ENCODE results near the gene CDK16. TPM values are rescaled to one million over a fixed set of nuclear protein-coding genes. Genes with fewer than 3 reads are reported as not detected.

CDK16 gene
- total and polyA plus RNA-seq, 2 donors (not counting 3 experiments of a cell fraction or from before 2014, with no cell fraction given), result 99.9 to 149 TPM

DNA sequence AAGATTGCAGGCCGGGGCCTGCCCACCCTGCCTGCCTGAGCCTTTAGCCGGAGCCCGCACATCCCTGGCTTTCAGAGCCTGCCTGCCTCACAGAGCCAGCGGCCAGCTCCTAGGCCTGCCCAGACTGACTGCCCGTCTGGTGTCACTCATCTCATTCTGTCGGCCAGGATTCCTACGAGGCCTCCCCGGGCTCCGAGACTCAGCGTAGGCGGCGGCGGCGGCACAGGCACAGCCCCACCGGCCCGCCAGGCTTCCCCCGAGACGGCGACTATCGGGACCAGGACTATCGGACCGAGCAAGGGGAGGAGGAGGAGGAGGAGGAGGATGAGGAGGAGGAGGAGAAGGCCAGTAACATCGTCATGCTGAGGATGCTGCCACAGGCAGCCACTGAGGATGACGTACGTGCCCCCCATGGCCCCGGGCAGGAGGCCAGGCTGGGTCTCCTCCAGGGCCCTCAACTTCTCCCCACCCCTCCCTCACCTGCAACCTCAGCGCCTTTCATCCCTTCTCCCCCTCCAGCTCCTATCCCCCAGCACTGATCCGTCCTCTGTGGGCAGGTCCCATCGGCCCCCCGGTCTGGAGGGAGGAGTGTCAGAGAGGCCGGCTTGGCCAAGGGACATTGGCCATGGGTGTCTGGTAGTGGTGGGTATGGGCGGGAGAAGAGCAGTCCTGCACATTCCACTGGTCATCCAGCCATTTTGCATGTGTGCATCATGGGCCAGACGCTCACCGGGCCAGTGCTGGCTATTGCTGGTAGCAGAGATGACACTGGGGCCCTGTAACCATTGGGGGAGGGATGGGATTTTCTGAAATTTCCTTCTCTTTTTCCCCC is 47.4 kb upstream of the CDK16 start:
- CTCF ChIA-PET, result no interaction called here
- H2AFZ ChIP-seq (ENCODE audit: low read depth, low read length), result no peak overlapping the region
- DNase-seq (ENCODE audit: low read depth, low spot score), result no peak
- H3K79me2 ChIP-seq (ENCODE audit: control insufficient read depth, insufficient read depth, low read length), result peaks cover 2% of the 10 kb centered on the region
- no TSS peak for BruUV-seq (replicated peaks)
- peaks cover 0 to 42% of the 10 kb centered on the region in 2 experiments for H3K36me3 ChIP-seq (ENCODE audit: control insufficient read depth in 2 of 2, extremely low read depth in 1 of 2, insufficient read depth in 2 of 2, low read length in 2 of 2)
- no peak overlapping the region for H3K9ac ChIP-seq (replicated peaks; ENCODE audit: extremely low read depth, insufficient read depth, low read length)
- intact Hi-C loops (cut with micrococcal nuclease), result no loop called here
- no peaks in the 10 kb centered on the region for H3K4me1 ChIP-seq (ENCODE audit: control insufficient read depth, extremely low read depth, insufficient read depth, low read length)
- H3K9me3 ChIP-seq (replicated peaks; ENCODE audit: control insufficient read depth, insufficient read depth, low read length), result no peaks in the 10 kb centered on the region
- H3K4me2 ChIP-seq (ENCODE audit: insufficient read depth, low read length), result no peak overlapping the region
- no peaks in the 10 kb centered on the region for H4K20me1 ChIP-seq (replicated peaks; ENCODE audit: control insufficient read depth, extremely low read depth, insufficient read depth, low read length)
- POLR2A ChIA-PET, result no interaction called here
- dilution Hi-C loops (cut with MboI; ENCODE audit: extremely low pct_ligation_motif_present, low sequenced_read_pairs), result no loop called here
- TF ChIP-seq MYC (IDR thresholded peaks at IDR 0.05; ENCODE audit: low read depth, low read length) (no peak), POLR2AphosphoS5 (IDR thresholded peaks at IDR 0.05; ENCODE audit: insufficient read depth, low read depth, low read length) (no peak), POLR2A (IDR thresholded peaks at IDR 0.05; ENCODE audit: low read depth, low read length) (no peak), EZH2 (IDR thresholded peaks at IDR 0.05; ENCODE audit: borderline replicate concordance, low read depth, low read length, severe bottlenecking) (no peak), JUN (IDR thresholded peaks at IDR 0.05; ENCODE audit: borderline replicate concordance, insufficient read depth, insufficient read length, low read depth) (no peak), GATA2 (IDR thresholded peaks at IDR 0.05; ENCODE audit: insufficient read depth, insufficient read length, low read depth, low read length) (no peak)
- TF ChIP-seq, protein P1, sequence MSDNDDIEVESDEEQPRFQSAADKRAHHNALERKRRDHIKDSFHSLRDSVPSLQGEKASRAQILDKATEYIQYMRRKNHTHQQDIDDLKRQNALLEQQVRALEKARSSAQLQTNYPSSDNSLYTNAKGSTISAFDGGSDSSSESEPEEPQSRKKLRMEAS (IDR thresholded peaks at IDR 0.05; ENCODE audit: insufficient read depth, insufficient read length), result no peak
- H3K4me3 ChIP-seq (replicated peaks in 1 of 3; ENCODE audit: insufficient read depth in 1 of 3, low read depth in 1 of 3, low read length in 3 of 3), result no peak overlapping the region
- no peak for FAIRE-seq
- no peaks in the 10 kb centered on the region for H3K9me1 ChIP-seq (replicated peaks; ENCODE audit: control insufficient read depth, extremely low read depth, insufficient read depth, low read length)
- no peaks in the 10 kb centered on the region for H3K27me3 ChIP-seq (ENCODE audit: control insufficient read depth in 2 of 2, insufficient read depth in 2 of 2, low read length in 2 of 2)
- no peak overlapping the region for H3K27ac ChIP-seq (ENCODE audit: insufficient read depth, low read depth, low read length)

DNA sequence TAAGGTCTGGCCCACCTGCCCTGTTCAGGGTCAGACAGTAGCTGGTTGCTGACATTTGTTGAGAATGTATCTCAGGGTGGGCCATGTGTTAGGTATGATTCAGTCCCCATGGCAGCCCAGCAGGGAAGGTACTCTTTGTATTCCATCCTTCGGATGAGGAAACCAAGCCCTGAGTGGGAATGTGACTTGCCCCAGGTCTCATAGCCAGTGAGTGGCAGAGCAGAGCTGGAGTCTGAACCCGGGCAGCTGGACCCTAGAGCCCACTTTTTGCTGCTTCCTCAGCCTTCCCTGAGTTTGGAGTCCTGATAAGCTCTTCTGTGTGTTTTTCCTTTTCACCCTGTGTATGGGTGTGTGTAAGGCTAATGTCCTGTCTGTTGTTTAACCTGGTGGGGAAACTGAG is 46.5 kb upstream of the CDK16 start:
- Histone ChIP-seq H2AFZ (ENCODE audit: low read depth, low read length) (no peak overlapping the region), H3K9me3 (replicated peaks; ENCODE audit: control insufficient read depth, insufficient read depth, low read length) (no peaks in the 10 kb centered on the region)
- dilution Hi-C loops (cut with MboI; ENCODE audit: extremely low pct_ligation_motif_present, low sequenced_read_pairs), result no loop called here

More for the DNA sequence above, 46.5 kb upstream of the CDK16 start:
- no TSS peak for BruUV-seq (replicated peaks)
- Histone ChIP-seq H3K4me3 (replicated peaks in 1 of 3; ENCODE audit: insufficient read depth in 1 of 3, low read depth in 1 of 3, low read length in 3 of 3) (no peak overlapping the region), H3K4me2 (ENCODE audit: insufficient read depth, low read length) (no peak overlapping the region), H3K27me3 (ENCODE audit: control insufficient read depth in 2 of 2, insufficient read depth in 2 of 2, low read length in 2 of 2) (no peaks in the 10 kb centered on the region), H3K36me3 (ENCODE audit: control insufficient read depth in 2 of 2, extremely low read depth in 1 of 2, insufficient read depth in 2 of 2, low read length in 2 of 2) (peaks cover 0 to 48% of the 10 kb centered on the region in 2 experiments), H3K4me1 (ENCODE audit: control insufficient read depth, extremely low read depth, insufficient read depth, low read length) (no peaks in the 10 kb centered on the region), H3K9ac (replicated peaks; ENCODE audit: extremely low read depth, insufficient read depth, low read length) (no peak overlapping the region), H3K79me2 (ENCODE audit: control insufficient read depth, insufficient read depth, low read length) (no peaks in the 10 kb centered on the region), H4K20me1 (replicated peaks; ENCODE audit: control insufficient read depth, extremely low read depth, insufficient read depth, low read length) (no peaks in the 10 kb centered on the region), H3K9me1 (replicated peaks; ENCODE audit: control insufficient read depth, extremely low read depth, insufficient read depth, low read length) (no peaks in the 10 kb centered on the region), H3K27ac (ENCODE audit: insufficient read depth, low read depth, low read length) (no peak overlapping the region)
- no peak for TF ChIP-seq EZH2 (IDR thresholded peaks at IDR 0.05; ENCODE audit: borderline replicate concordance, low read depth, low read length, severe bottlenecking)
- TF ChIP-seq POLR2AphosphoS5 (IDR thresholded peaks at IDR 0.05; ENCODE audit: insufficient read depth, low read depth, low read length), result no peak
- TF ChIP-seq FOS (IDR thresholded peaks at IDR 0.05; ENCODE audit: borderline replicate concordance, insufficient read depth, low read length), result no peak
- TF ChIP-seq, protein P2, sequence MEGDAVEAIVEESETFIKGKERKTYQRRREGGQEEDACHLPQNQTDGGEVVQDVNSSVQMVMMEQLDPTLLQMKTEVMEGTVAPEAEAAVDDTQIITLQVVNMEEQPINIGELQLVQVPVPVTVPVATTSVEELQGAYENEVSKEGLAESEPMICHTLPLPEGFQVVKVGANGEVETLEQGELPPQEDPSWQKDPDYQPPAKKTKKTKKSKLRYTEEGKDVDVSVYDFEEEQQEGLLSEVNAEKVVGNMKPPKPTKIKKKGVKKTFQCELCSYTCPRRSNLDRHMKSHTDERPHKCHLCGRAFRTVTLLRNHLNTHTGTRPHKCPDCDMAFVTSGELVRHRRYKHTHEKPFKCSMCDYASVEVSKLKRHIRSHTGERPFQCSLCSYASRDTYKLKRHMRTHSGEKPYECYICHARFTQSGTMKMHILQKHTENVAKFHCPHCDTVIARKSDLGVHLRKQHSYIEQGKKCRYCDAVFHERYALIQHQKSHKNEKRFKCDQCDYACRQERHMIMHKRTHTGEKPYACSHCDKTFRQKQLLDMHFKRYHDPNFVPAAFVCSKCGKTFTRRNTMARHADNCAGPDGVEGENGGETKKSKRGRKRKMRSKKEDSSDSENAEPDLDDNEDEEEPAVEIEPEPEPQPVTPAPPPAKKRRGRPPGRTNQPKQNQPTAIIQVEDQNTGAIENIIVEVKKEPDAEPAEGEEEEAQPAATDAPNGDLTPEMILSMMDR (IDR thresholded peaks at IDR 0.05; ENCODE audit: extremely low read depth in 1 of 2, insufficient read depth in 1 of 2, low read depth in 1 of 2, low read length in 2 of 2), result no peak
- TF ChIP-seq GATA2 (IDR thresholded peaks at IDR 0.05; ENCODE audit: insufficient read depth, insufficient read length, low read depth, low read length), result no peak
- TF ChIP-seq MYC (IDR thresholded peaks at IDR 0.05; ENCODE audit: low read depth, low read length), result no peak
- TF ChIP-seq, protein P1 (IDR thresholded peaks at IDR 0.05; ENCODE audit: insufficient read depth, insufficient read length), result no peak
- no peak for TF ChIP-seq POLR2A (IDR thresholded peaks at IDR 0.05; ENCODE audit: low read depth, low read length)
- no peak for TF ChIP-seq JUN (IDR thresholded peaks at IDR 0.05; ENCODE audit: borderline replicate concordance, insufficient read depth, insufficient read length, low read depth)
- ChIA-PET POLR2A (no interaction called here), CTCF (no interaction called here)
- intact Hi-C loops (cut with micrococcal nuclease), result no loop called here
- FAIRE-seq (no peak), DNase-seq (ENCODE audit: low read depth, low spot score) (no peak)

All from endothelial cell of umbilical vein (primary cell).